Left ventricle myocardium inferior (tissue), 1 donor: ENCODE results near the gene ACTL6B. TPM values are rescaled to one million over a fixed set of nuclear protein-coding genes. Genes with fewer than 3 reads are reported as not detected.
A peak's percentile ranks its signal among the peaks of the same experiment; 100 is the strongest.

Experiments
- DNase-seq: peaks from one replicate; pipeline ENCODE4 v3.0.0-alpha.2; 2020
- H3K27ac ChIP-seq: fragments of 200-600 bp; replicated peaks from 2 replicates; pipeline ENCODE4 v1.8.0; 2021
- H3K27me3 ChIP-seq: fragments of 200-600 bp; 2 replicates; pipeline ENCODE4 v1.8.0; 2021; ENCODE audit warnings: low read depth
- H3K36me3 ChIP-seq: fragments of 200-600 bp; 2 replicates; pipeline ENCODE4 v1.8.0; 2021
- H3K4me1 ChIP-seq: fragments of 200-600 bp; 2 replicates; pipeline ENCODE4 v1.8.0; 2021
- H3K4me3 ChIP-seq: fragments of 200-600 bp; 2 replicates; pipeline ENCODE4 v1.8.0; 2021; ENCODE audit warnings: mild to moderate bottlenecking, moderate library complexity
- H3K9me3 ChIP-seq: fragments of 200-600 bp; replicated peaks from 2 replicates; pipeline ENCODE4 v1.8.0; 2021
- CTCF ChIP-seq: fragments of 200-600 bp; IDR thresholded peaks from 2 replicates; pipeline ENCODE4 v1.8.0; 2021; ENCODE audit warnings: antibody characterized with exemption, mild to moderate bottlenecking, borderline replicate concordance
- intact Hi-C: fragments of 100-400 bp; cut with micrococcal nuclease; formaldehyde crosslinking; loops from one replicate; pipeline ENCODE4 v1.11.0; 2022
- total RNA-seq: library from RNA; stranded (reverse); fragmentation: NEBNext Ultra II Directional; extraction: Animal tissue kit (Norgen Biotek cat#: 25700); gene quantifications from one replicate; pipeline ENCODE4 v1.2.1, GENCODE V29; 2021
- donor health status: DM: no; HTN: yes; CAD: no; lungs with severe emphysema.

Gene ACTL6B
- total RNA-seq, 1 donor from 2014 or later = not detected

DNA sequence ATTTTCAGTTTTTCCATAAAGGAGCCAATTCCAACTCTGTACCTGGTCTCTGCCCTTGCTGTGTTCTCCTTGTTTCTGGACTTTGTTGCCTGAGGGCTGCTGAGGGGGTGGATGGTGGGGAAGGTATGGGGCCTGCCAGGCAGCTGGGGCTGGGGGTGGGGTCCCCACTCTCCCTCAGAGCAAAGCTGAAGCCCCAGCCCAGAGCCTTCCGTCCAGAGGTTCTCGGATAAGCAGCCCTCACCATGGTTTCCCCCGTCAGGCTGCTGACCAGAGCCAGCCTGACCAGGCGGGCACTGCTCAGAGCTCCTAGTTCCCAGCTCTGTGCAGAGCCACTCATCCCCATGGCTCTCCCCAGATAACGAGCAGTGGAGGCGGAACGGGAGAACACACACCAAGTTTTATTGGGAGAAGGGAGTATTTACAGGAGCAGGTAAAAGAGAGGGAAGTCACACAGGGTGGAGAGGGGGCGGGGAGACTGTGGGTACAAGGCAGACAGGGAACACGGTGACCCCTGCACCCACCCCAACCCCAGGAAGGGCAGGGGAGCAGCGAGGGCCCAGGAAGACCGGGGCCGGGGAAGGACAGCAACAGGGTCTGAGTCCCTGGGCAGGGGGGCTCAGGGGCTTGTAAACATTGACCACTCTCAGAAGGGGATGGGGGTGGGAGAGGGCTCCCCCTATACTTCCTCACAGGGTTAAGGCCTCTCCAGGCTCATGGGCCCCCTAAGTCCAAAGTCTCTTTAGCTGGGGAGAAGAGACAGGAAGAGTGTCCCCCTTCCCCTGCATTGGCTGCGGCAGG lies 23.1 kb upstream of the ACTL6B start:
- intact Hi-C loops = no loop called here
- peaks cover 65% of the 10 kb centered on the region for H3K4me1 ChIP-seq

DNA sequence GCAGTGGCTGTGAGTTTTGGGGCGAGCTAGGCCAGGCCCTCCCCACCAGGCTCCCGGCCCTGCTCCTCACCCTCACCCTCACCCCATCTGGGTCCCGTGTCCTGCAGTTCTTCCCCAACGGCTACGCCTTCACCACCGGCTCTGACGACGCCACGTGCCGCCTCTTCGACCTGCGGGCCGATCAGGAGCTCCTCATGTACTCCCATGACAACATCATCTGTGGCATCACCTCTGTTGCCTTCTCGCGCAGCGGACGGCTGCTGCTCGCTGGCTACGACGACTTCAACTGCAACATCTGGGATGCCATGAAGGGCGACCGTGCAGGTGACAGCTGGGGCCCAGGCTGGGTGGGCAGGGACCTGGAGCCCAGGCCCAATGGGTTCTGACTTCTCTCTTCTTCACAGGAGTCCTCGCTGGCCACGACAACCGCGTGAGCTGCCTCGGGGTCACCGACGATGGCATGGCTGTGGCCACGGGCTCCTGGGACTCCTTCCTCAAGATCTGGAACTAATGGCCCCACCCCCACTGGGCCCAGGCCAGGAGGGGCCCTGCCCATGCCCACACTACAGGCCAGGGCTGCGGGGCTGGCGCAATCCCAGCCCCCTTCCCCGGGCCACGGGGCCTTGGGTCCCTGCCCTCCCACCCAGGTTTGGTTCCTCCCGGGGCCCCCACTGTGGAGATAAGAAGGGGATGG lies 22.2 kb upstream of the ACTL6B start:
- H3K4me3 ChIP-seq = no peak overlapping the region
- H3K9me3 ChIP-seq = no peaks in the 10 kb centered on the region
- peaks cover 71% of the 10 kb centered on the region for H3K4me1 ChIP-seq
- peak overlapping the region; percentile 27 for H3K27ac ChIP-seq
- no peak for TF ChIP-seq CTCF
- intact Hi-C loops = no loop called here
- H3K36me3 ChIP-seq = peaks cover 58% of the 10 kb centered on the region
- peak; percentile 18 for DNase-seq
- no peaks in the 10 kb centered on the region for H3K27me3 ChIP-seq

More for the DNA sequence above, 23.1 kb upstream of the ACTL6B start:
- no peak overlapping the region for H3K4me3 ChIP-seq
- no peaks in the 10 kb centered on the region for H3K27me3 ChIP-seq
- no peaks in the 10 kb centered on the region for H3K9me3 ChIP-seq
- H3K27ac ChIP-seq = peak overlapping the region; percentile 61
- H3K36me3 ChIP-seq = peaks cover 67% of the 10 kb centered on the region
- TF ChIP-seq CTCF = no peak
- DNase-seq = no peak

GRCh38 chr7:100677308-100678267 lies 21.3 kb upstream of the ACTL6B start:
- H3K9me3 ChIP-seq = no peaks in the 10 kb centered on the region
- intact Hi-C loops = no loop called here
- H3K27me3 ChIP-seq = no peaks in the 10 kb centered on the region
- peaks cover 50% of the 10 kb centered on the region for H3K36me3 ChIP-seq
- DNase-seq = no peak
- H3K27ac ChIP-seq = peak overlapping the region; percentile 99
- no peak for TF ChIP-seq CTCF
- no peak overlapping the region for H3K4me3 ChIP-seq
- peaks cover 75% of the 10 kb centered on the region for H3K4me1 ChIP-seq

GRCh38 chr7:100676501-100677306 lies 20.5 kb upstream of the ACTL6B start:
- Histone ChIP-seq H3K9me3 (no peaks in the 10 kb centered on the region), H3K27ac (peak overlapping the region; percentile 99), H3K27me3 (no peaks in the 10 kb centered on the region), H3K4me3 (peak overlapping the region; percentile 99), H3K36me3 (peaks cover 41% of the 10 kb centered on the region), H3K4me1 (peaks cover 75% of the 10 kb centered on the region)
- DNase-seq = peak; percentile 21
- TF ChIP-seq CTCF = no peak
- intact Hi-C loops = no loop called here
